ENCODE results near the gene RAP1B.

The RAP1B gene

DNA sequence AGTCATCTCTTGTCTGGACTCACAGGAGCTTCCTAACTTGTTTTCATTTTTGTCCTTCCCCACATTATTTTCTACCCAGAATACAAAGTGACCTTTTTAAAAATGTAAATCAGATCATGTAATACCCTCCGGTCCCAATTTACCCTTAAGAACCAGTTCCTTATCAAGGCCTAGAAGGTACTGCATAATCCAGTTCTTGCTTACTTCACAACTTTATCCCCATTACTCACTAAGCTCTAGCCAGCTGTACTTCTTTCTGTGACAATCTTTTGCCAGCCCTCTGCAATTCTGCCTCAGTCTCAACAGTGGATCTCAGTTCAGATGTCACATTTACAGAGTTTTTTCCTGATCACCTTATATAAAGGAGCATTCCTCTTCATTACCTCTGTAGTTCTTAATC lies 11.6 kb downstream of the RAP1B start:
- H3K4me1 ChIP-seq, result peaks cover 0 to 98% (median 12%) of the 10 kb centered on the region in 10 experiments; a peak in 15 of 20 replicates
- peaks cover 80 to 100% (median 99%) of the 10 kb centered on the region in 11 experiments for H4K20me1 ChIP-seq
- no peak for TF ChIP-seq Cebpa-rat (IDR thresholded peaks at IDR 0.05)
- H3K4me3 ChIP-seq, result no peak overlapping the region
- no peaks in the 10 kb centered on the region for H3K27me3 ChIP-seq
- peak overlapping the region in 4 of 11 experiments; percentile 6 to 49 (median 24); a peak in 5 of 22 replicates for H3K27ac ChIP-seq
- peaks cover 52 to 100% (median 96%) of the 10 kb centered on the region in 11 experiments for H3K36me3 ChIP-seq
- H3K9ac ChIP-seq, result peak overlapping the region in 2 of 11 experiments; percentile 36 to 55; a peak in 3 of 22 replicates
- peak overlapping the region in 4 of 11 experiments; percentile 3 to 93 (median 70); a peak in 5 of 22 replicates for H3K4me2 ChIP-seq
- peaks cover 4 to 74% (median 60%) of the 10 kb centered on the region in 11 experiments; a peak in 19 of 22 replicates for H3K9me3 ChIP-seq (replicated peaks in 1 of 11)

- Histone ChIP-seq H3K9me3 (replicated peaks in 1 of 11) (peaks cover 10 to 80% (median 68%) of the 10 kb centered on the region in 11 experiments; a peak in 21 of 22 replicates), H3K36me3 (peaks cover 56 to 100% (median 96%) of the 10 kb centered on the region in 11 experiments), H4K20me1 (peaks cover 78 to 100% (median 99%) of the 10 kb centered on the region in 11 experiments), H3K4me2 (peak overlapping the region in 3 of 11 experiments; percentile 53 to 93 (median 86); a peak in 5 of 22 replicates), H3K4me3 (no peak overlapping the region; a peak in 1 of 20 replicates), H3K9ac (peak overlapping the region in 2 of 11 experiments; percentile 36 to 55; a peak in 3 of 22 replicates), H3K27me3 (no peaks in the 10 kb centered on the region), H3K4me1 (peaks cover 0 to 95% (median 9%) of the 10 kb centered on the region in 10 experiments; a peak in 14 of 20 replicates), H3K27ac (peak overlapping the region in 2 of 11 experiments; percentile 38 to 49; a peak in 5 of 22 replicates)
- TF ChIP-seq Cebpa-rat (IDR thresholded peaks at IDR 0.05), result no peak
These were observed 12.4 kb downstream of the RAP1B start for GRCh38 chr12:68623059-68623458.

DNA sequence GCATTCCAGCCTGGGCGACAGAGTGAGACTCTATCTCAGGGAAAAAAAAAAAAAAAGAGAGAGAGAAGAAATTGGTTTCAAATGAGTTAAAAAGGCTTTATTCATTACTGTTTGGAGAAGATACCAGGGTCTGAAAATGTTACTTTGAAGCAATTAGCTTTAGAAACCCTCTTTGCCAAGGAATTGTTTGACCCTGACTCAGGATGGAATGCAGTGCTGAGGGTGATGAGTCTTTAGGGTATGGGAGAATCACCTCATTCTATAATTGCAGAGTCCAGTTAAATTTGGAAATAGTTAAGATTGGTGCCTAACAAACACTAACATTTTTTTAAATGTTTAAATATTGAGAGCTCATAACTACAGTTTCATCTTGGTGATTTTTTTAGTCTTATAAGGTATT lies 13.3 kb downstream of the RAP1B start:
- H3K9ac ChIP-seq, result 0 out of 22 replicates have a peak overlapping the region, but pooled peaks of 1 of the 11 experiments have one; percentile 26
- peaks cover 56 to 100% (median 95%) of the 10 kb centered on the region in 11 experiments for H3K36me3 ChIP-seq
- TF ChIP-seq Cebpa-rat (IDR thresholded peaks at IDR 0.05), result no peak
- H3K9me3 ChIP-seq (replicated peaks in 1 of 11), result peaks cover 10 to 82% (median 72%) of the 10 kb centered on the region in 11 experiments; a peak in 21 of 22 replicates
- no peak overlapping the region for H3K27ac ChIP-seq
- H4K20me1 ChIP-seq, result peaks cover 78 to 100% (median 99%) of the 10 kb centered on the region in 11 experiments
- H3K27me3 ChIP-seq, result no peaks in the 10 kb centered on the region
- H3K4me1 ChIP-seq, result peaks cover 0 to 95% (median 9%) of the 10 kb centered on the region in 10 experiments; a peak in 14 of 20 replicates
- no peak overlapping the region for H3K4me3 ChIP-seq
- H3K4me2 ChIP-seq, result peak overlapping the region in 2 of 11 experiments; percentile 86 to 93; a peak in 3 of 22 replicates

DNA sequence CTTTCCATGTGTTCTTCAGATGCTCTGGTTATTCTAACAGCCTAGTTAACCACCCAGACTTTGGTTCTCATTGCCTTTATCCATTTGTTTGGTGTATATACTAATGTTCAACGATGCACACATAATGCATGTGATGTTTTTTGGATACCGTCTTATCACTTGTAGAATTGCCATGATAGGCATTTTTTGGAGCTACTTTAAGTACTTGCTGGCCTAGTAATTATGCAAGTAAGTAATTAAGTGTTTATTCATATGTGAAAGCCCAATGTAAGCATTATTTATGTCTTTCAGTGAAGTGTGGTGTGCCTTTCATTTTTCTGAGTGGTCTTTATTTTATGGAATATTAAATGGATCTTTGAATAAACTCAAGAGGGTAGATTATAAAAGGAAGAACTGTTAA lies 14.2 kb downstream of the RAP1B start:
- Histone ChIP-seq H3K4me1 (peaks cover 1 to 95% (median 14%) of the 10 kb centered on the region in 10 experiments; a peak in 17 of 20 replicates), H3K9ac (no peak overlapping the region), H3K4me2 (peak overlapping the region in 2 of 11 experiments; percentile 29 to 86; a peak in 3 of 22 replicates), H3K27ac (no peak overlapping the region), H3K9me3 (replicated peaks in 1 of 11) (peaks cover 10 to 82% (median 72%) of the 10 kb centered on the region in 11 experiments; a peak in 21 of 22 replicates), H3K27me3 (no peaks in the 10 kb centered on the region), H4K20me1 (peaks cover 75 to 100% (median 99%) of the 10 kb centered on the region in 11 experiments), H3K4me3 (no peak overlapping the region), H3K36me3 (peaks cover 60 to 97% (median 91%) of the 10 kb centered on the region in 11 experiments)
- TF ChIP-seq Cebpa-rat (IDR thresholded peaks at IDR 0.05), result no peak

GRCh38 chr12:68627673-68628319 lies 17.1 kb downstream of the RAP1B start:
- peaks cover 4 to 95% (median 36%) of the 10 kb centered on the region in 10 experiments; a peak in 19 of 20 replicates for H3K4me1 ChIP-seq
- H3K9ac ChIP-seq, result no peak overlapping the region
- no peak for TF ChIP-seq Cebpa-rat (IDR thresholded peaks at IDR 0.05)
- peaks cover 57 to 96% (median 71%) of the 10 kb centered on the region in 11 experiments for H3K36me3 ChIP-seq
- H4K20me1 ChIP-seq, result peaks cover 68 to 100% (median 99%) of the 10 kb centered on the region in 11 experiments
- H3K9me3 ChIP-seq (replicated peaks in 1 of 11), result peaks cover 10 to 56% (median 53%) of the 10 kb centered on the region in 11 experiments; a peak in 21 of 22 replicates
- no peak overlapping the region for H3K4me3 ChIP-seq
- no peaks in the 10 kb centered on the region for H3K27me3 ChIP-seq
- H3K4me2 ChIP-seq, result no peak overlapping the region; a peak in 1 of 22 replicates
- H3K27ac ChIP-seq, result no peak overlapping the region

- H3K27ac ChIP-seq, result no peak overlapping the region
- H3K9ac ChIP-seq, result 0 out of 22 replicates have a peak overlapping the region, but pooled peaks of 1 of the 11 experiments have one; percentile 7
- peaks cover 74 to 100% (median 99%) of the 10 kb centered on the region in 11 experiments for H4K20me1 ChIP-seq
- H3K4me1 ChIP-seq, result peaks cover 11 to 95% (median 44%) of the 10 kb centered on the region in 10 experiments
- no peak overlapping the region for H3K4me3 ChIP-seq
- TF ChIP-seq Cebpa-rat (IDR thresholded peaks at IDR 0.05), result no peak
- no peaks in the 10 kb centered on the region for H3K27me3 ChIP-seq
- peak overlapping the region in 2 of 11 experiments; percentile 36 to 47; a peak in 4 of 22 replicates for H3K4me2 ChIP-seq
- peaks cover 10 to 48% (median 45%) of the 10 kb centered on the region in 11 experiments; a peak in 21 of 22 replicates for H3K9me3 ChIP-seq (replicated peaks in 1 of 11)
- peaks cover 54 to 99% (median 63%) of the 10 kb centered on the region in 11 experiments for H3K36me3 ChIP-seq
These were observed 18.0 kb downstream of the RAP1B start for GRCh38 chr12:68628698-68629097.

DNA sequence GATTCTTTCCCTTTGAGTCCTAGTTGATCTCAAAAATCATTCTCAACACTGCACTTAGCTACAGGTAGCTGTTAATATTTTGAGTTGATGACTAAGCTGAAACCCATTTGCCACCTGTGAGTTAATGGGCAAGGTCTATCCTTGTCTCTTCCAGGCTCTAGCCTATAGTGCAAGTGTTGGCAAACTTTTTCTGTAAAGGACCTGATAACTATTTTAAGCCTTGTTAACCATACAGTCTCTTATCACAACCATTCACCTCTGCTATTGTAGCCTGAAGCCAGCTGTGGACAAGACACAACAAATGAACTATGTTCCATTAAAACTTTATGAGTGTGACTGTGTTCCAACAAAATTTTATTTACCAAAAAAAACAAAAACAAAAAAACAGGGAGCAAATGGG lies 19.4 kb downstream of the RAP1B start:
- Histone ChIP-seq H4K20me1 (peaks cover 78 to 100% (median 99%) of the 10 kb centered on the region in 11 experiments), H3K4me3 (no peak overlapping the region), H3K4me1 (peaks cover 23 to 95% (median 58%) of the 10 kb centered on the region in 10 experiments), H3K36me3 (peaks cover 40 to 87% (median 49%) of the 10 kb centered on the region in 11 experiments), H3K9me3 (replicated peaks in 1 of 11) (peaks cover 10 to 34% (median 32%) of the 10 kb centered on the region in 11 experiments; a peak in 21 of 22 replicates), H3K27ac (no peak overlapping the region), H3K4me2 (peak overlapping the region in 10 of 11 experiments; percentile 2 to 80 (median 32); a peak in 13 of 22 replicates), H3K9ac (no peak overlapping the region), H3K27me3 (no peaks in the 10 kb centered on the region)
- TF ChIP-seq Cebpa-rat (IDR thresholded peaks at IDR 0.05), result no peak

GRCh38 chr12:68630598-68630997 lies 19.9 kb downstream of the RAP1B start:
- H3K4me3 ChIP-seq, result no peak overlapping the region
- H3K4me2 ChIP-seq, result peak overlapping the region in 10 of 11 experiments; percentile 1 to 80 (median 32); a peak in 17 of 22 replicates
- no peaks in the 10 kb centered on the region for H3K27me3 ChIP-seq
- peaks cover 81 to 100% (median 99%) of the 10 kb centered on the region in 11 experiments for H4K20me1 ChIP-seq
- peaks cover 28 to 95% (median 63%) of the 10 kb centered on the region in 10 experiments for H3K4me1 ChIP-seq
- H3K27ac ChIP-seq, result no peak overlapping the region
- H3K9me3 ChIP-seq (replicated peaks in 1 of 11), result peaks cover 10 to 29% (median 26%) of the 10 kb centered on the region in 11 experiments; a peak in 21 of 22 replicates
- H3K9ac ChIP-seq, result peak overlapping the region in 1 of 11 experiments; percentile 56; a peak in 1 of 22 replicates
- no peak for TF ChIP-seq Cebpa-rat (IDR thresholded peaks at IDR 0.05)
- peaks cover 35 to 87% (median 44%) of the 10 kb centered on the region in 11 experiments for H3K36me3 ChIP-seq

Data from BLaER1 treated with 17β-estradiol and CSF1 and Interleukin-3, amounts not matched to agents 10 nM and 100 nM (cell line).